Liver (tissue), 9 donors: ENCODE data around the gene GTF2E1. TPM values are rescaled to one million over a fixed set of nuclear protein-coding genes. Genes with fewer than 3 reads are reported as not detected.

Source experiments
- DNase-seq: peaks from one replicate; pipeline ENCODE4 v3.0.0-alpha.2; 2017; ENCODE audit warnings: low spot score
- H3K27ac ChIP-seq, 2 donors: one replicate each; pipeline ENCODE4 v1.7.0; 2013; ENCODE audit warnings: inconsistent platforms in 2 of 2, low read length in 2 of 2, control low read depth in 1 of 2, low read depth in 1 of 2, mild to moderate bottlenecking in 1 of 2
- H3K27me3 ChIP-seq, 4 donors: one replicate each; pipeline versions ENCODE4 v1.6.1 to v1.7.0; 2013; ENCODE audit warnings: low read length in 3 of 4, inconsistent platforms in 1 of 4, mild to moderate bottlenecking in 1 of 4, moderate library complexity in 1 of 4; ENCODE audit not compliant: control insufficient read depth in 4 of 4, insufficient read depth in 4 of 4
- H3K36me3 ChIP-seq, 4 donors: one replicate each; pipeline versions ENCODE4 v1.6.1 to v1.7.0; 2013; ENCODE audit warnings: low read length in 3 of 4, mild to moderate bottlenecking in 3 of 4, low read depth in 1 of 4, moderate library complexity in 1 of 4; ENCODE audit not compliant: control insufficient read depth in 4 of 4, insufficient read depth in 3 of 4
- H3K4me1 ChIP-seq, 4 donors: one replicate each; pipeline versions ENCODE4 v1.6.1 to v1.7.0; 2013; ENCODE audit warnings: low read length in 3 of 4, mild to moderate bottlenecking in 3 of 4, moderate library complexity in 1 of 4; ENCODE audit not compliant: control insufficient read depth in 4 of 4, insufficient read depth in 4 of 4
- H3K4me3 ChIP-seq, 3 donors: one replicate each; pipeline versions ENCODE4 v1.6.1 to v1.7.0; 2013; ENCODE audit warnings: low read length in 3 of 3, control low read depth in 1 of 3, low read depth in 1 of 3, mild to moderate bottlenecking in 1 of 3
- H3K9ac ChIP-seq, 2 donors: one replicate each; pipeline ENCODE4 v1.7.0; 2013; ENCODE audit warnings: low read length in 2 of 2, mild to moderate bottlenecking in 2 of 2, moderate library complexity in 2 of 2, control low read depth in 1 of 2, low read depth in 1 of 2
- H3K9me3 ChIP-seq, 4 donors: one replicate each; pipeline versions ENCODE4 v1.6.1 to v1.7.0; 2013; ENCODE audit warnings: low read length in 3 of 4; ENCODE audit not compliant: control insufficient read depth in 4 of 4
- ATF3 ChIP-seq: IDR thresholded peaks from 2 replicates; pipeline ENCODE4 v1.6.1; 2016; ENCODE audit warnings: antibody characterized with exemption
- CTCF ChIP-seq: fragments of 150-350 bp; IDR thresholded peaks from 2 replicates; pipeline ENCODE4 v1.5.1; 2017; ENCODE audit warnings: improper control_type of control experiment, low read depth, low read length; ENCODE audit not compliant: missing input control
- EGR1 ChIP-seq, 2 donors: IDR thresholded peaks; 2 replicates each; pipeline ENCODE4 v1.6.1; 2016 to 2018; ENCODE audit warnings: antibody characterized with exemption in 2 of 2, low read depth in 2 of 2
- FOXA1 ChIP-seq: IDR thresholded peaks from 2 replicates; pipeline ENCODE4 v1.6.1; 2016; ENCODE audit warnings: antibody characterized with exemption
- FOXA2 ChIP-seq: IDR thresholded peaks from 2 replicates; pipeline ENCODE4 v1.6.1; 2016; ENCODE audit warnings: antibody characterized with exemption
- GABPA ChIP-seq, 2 donors: IDR thresholded peaks in 1 of 2; conservative IDR thresholded peaks in 1 of 2; 2 replicates each; pipeline ENCODE4 v1.6.1; 2016; ENCODE audit warnings: antibody characterized with exemption in 2 of 2, mild to moderate bottlenecking in 1 of 2, moderate library complexity in 1 of 2
- HNF4A ChIP-seq, 2 donors: conservative IDR thresholded peaks; 2 replicates each; pipeline ENCODE4 v1.6.1; 2016; ENCODE audit warnings: antibody characterized with exemption in 2 of 2, mild to moderate bottlenecking in 2 of 2
- HNF4G ChIP-seq: IDR thresholded peaks from 2 replicates; pipeline ENCODE4 v1.6.1; 2016; ENCODE audit warnings: antibody characterized with exemption
- JUND ChIP-seq, 2 donors: IDR thresholded peaks; 2 replicates each; pipeline ENCODE4 v1.6.1; 2016; ENCODE audit warnings: antibody characterized with exemption in 2 of 2
- MAX ChIP-seq: IDR thresholded peaks from 2 replicates; pipeline ENCODE4 v1.6.1; 2016; ENCODE audit warnings: antibody characterized with exemption
- NR2F2 ChIP-seq: IDR thresholded peaks from 2 replicates; pipeline ENCODE4 v1.6.1; 2016; ENCODE audit warnings: antibody characterized with exemption
- RAD21 ChIP-seq, 2 donors: IDR thresholded peaks; 2 replicates each; pipeline ENCODE4 v1.6.1; 2016; ENCODE audit warnings: antibody characterized with exemption in 2 of 2, mild to moderate bottlenecking in 2 of 2
- RXRA ChIP-seq, 2 donors: IDR thresholded peaks; 2 replicates each; pipeline ENCODE4 v1.6.1; 2017 to 2018; ENCODE audit warnings: antibody characterized with exemption in 2 of 2, mild to moderate bottlenecking in 1 of 2
- SP1 ChIP-seq: IDR thresholded peaks from 2 replicates; pipeline ENCODE4 v1.6.1; 2018; ENCODE audit warnings: antibody characterized with exemption, mild to moderate bottlenecking
- TAF1 ChIP-seq: conservative IDR thresholded peaks from 2 replicates; pipeline ENCODE4 v1.6.1; 2016; ENCODE audit warnings: antibody characterized with exemption, mild to moderate bottlenecking
- YY1 ChIP-seq: IDR thresholded peaks from 2 replicates; pipeline ENCODE4 v1.6.1; 2016; ENCODE audit warnings: antibody characterized with exemption, mild to moderate bottlenecking
- ZBTB33 ChIP-seq: IDR thresholded peaks from 2 replicates; pipeline ENCODE4 v1.6.1; 2016; ENCODE audit warnings: antibody characterized with exemption
- WGBS: extraction: QIAGEN DNeasy Blood & Tissue Kit; methylation state at CpG from one replicate; pipeline ENCODE4 v1.1.7; 2013; 5-methylcytosine and 5-hydroxymethylcytosine counted together
- polyA plus RNA-seq, 2 donors: library from polyadenylated mRNA; stranded (reverse) in 1 of 2; unstranded in 1 of 2; fragments of 200-250 nt in 1 of 2; fragments of >200 nt in 1 of 2; fragmentation: Nextera tagmentation in 1 of 2; extraction: Ambion mirVana in 1 of 2; gene quantifications; one replicate each; pipeline versions ENCODE4 v1.2.1 to v1.2.3, GENCODE V29; 2013 to 2015
- total RNA-seq, 2 donors: library from RNA; depleted of rRNA; stranded (reverse); fragments of >200 nt; gene quantifications; one replicate each; pipeline ENCODE4 v1.2.3, GENCODE V29; 2014
- donor health status: healthy.
- donor health status: healthy.
- donor health status: healthy.
- donor health status: healthy.
- donor health status: healthy.

GTF2E1 gene
- total and polyA plus RNA-seq, 4 donors: 2.3 to 9.5 (median 3.9) TPM

- TF ChIP-seq HNF4A (conservative IDR thresholded peaks at IDR 0.05) (peak; percentile 41 to 51), CTCF (no peak), EGR1 (IDR thresholded peaks at IDR 0.05; ENCODE audit: low read depth in 2 of 2) (no peak)
Observed at GRCh38 chr3:120765830-120766493, 23.4 kb downstream of the GTF2E1 start (continued).

GRCh38 chr3:120766576-120766975, 24.0 kb downstream of the GTF2E1 start:
- Histone ChIP-seq H3K9me3 (no peaks in the 10 kb centered on the region), H3K4me1 (peaks cover 0 to 15% (median 12%) of the 10 kb centered on the region in 4 donors), H3K27me3 (no peaks in the 10 kb centered on the region), H3K27ac (no peak overlapping the region), H3K36me3 (no peaks in the 10 kb centered on the region), H3K9ac (no peak overlapping the region), H3K4me3 (no peak overlapping the region)
- no peak for TF ChIP-seq ZBTB33
- TF ChIP-seq YY1: no peak
- TF ChIP-seq RAD21 (IDR thresholded peaks at IDR 0.05): no peak
- no peak for TF ChIP-seq HNF4A (conservative IDR thresholded peaks at IDR 0.05)
- TF ChIP-seq MAX: no peak
- TF ChIP-seq TAF1: no peak
- TF ChIP-seq CTCF: no peak
- no peak for TF ChIP-seq HNF4G
- no peak for TF ChIP-seq SP1
- no peak for TF ChIP-seq RXRA (IDR thresholded peaks at IDR 0.05)
- TF ChIP-seq EGR1 (IDR thresholded peaks at IDR 0.05; ENCODE audit: low read depth in 2 of 2): no peak
- no peak for TF ChIP-seq NR2F2
- no peak for TF ChIP-seq JUND (IDR thresholded peaks at IDR 0.05)
- DNase-seq: no peak
- WGBS: 78% methylated on average over 3 of the region's 3 CpGs

GRCh38 chr3:120767106-120767505, 24.6 kb downstream of the GTF2E1 start:
- Histone ChIP-seq H3K9ac (no peak overlapping the region), H3K27me3 (no peaks in the 10 kb centered on the region), H3K4me1 (peaks cover 0 to 15% (median 12%) of the 10 kb centered on the region in 4 donors), H3K9me3 (no peaks in the 10 kb centered on the region), H3K4me3 (no peak overlapping the region), H3K27ac (no peak overlapping the region), H3K36me3 (no peaks in the 10 kb centered on the region)
- WGBS: 76% methylated on average over 1 of the region's 1 CpG
- DNase-seq: no peak
- TF ChIP-seq ATF3 (no peak), NR2F2 (no peak), MAX (no peak), EGR1 (IDR thresholded peaks at IDR 0.05; ENCODE audit: low read depth in 2 of 2) (no peak), HNF4A (conservative IDR thresholded peaks at IDR 0.05) (no peak), HNF4G (no peak), RAD21 (IDR thresholded peaks at IDR 0.05) (no peak), TAF1 (no peak), RXRA (IDR thresholded peaks at IDR 0.05) (no peak), GABPA (IDR thresholded peaks at IDR 0.05 in 1 of 2, conservative IDR thresholded peaks at IDR 0.05 in 1 of 2) (no peak), FOXA1 (no peak), JUND (IDR thresholded peaks at IDR 0.05) (no peak), CTCF (no peak), YY1 (no peak), SP1 (no peak), FOXA2 (no peak)
